ENCODE data around the gene ZNF77. TPM values are rescaled to one million over a fixed set of nuclear protein-coding genes. Genes with fewer than 3 reads are reported as not detected.

Gene ZNF77
- polyA plus RNA-seq, 3 donors: 0.30 to 2.7 (median 1.0) TPM

- Histone ChIP-seq H3K36me3 (replicated peaks in 1 of 2; ENCODE audit: control insufficient read depth in 1 of 2, insufficient read depth in 2 of 2, low read length in 2 of 2) (no peaks in the 10 kb centered on the region), H3K9me3 (replicated peaks in 1 of 2; ENCODE audit: control insufficient read depth in 1 of 2, insufficient read depth in 1 of 2, low read length in 2 of 2) (peaks cover 0 to under 1% of the 10 kb centered on the region in 2 donors), H3K4me2 (replicated peaks; ENCODE audit: extremely low read depth, low read length, poor library complexity, severe bottlenecking) (no peak overlapping the region), H3K9ac (ENCODE audit: insufficient read depth, low read length, poor library complexity, severe bottlenecking) (no peak overlapping the region), H3K4me1 (ENCODE audit: control insufficient read depth in 1 of 2, insufficient read depth in 2 of 2, low read length in 2 of 2) (peaks cover 0 to 3% of the 10 kb centered on the region in 2 donors), H3K27me3 (ENCODE audit: control insufficient read depth in 2 of 2, insufficient read depth in 2 of 2, low read length in 2 of 2) (no peaks in the 10 kb centered on the region), H3K4me3 (replicated peaks in 1 of 3; ENCODE audit: low read depth in 2 of 3, low read length in 3 of 3) (no peak overlapping the region), H3K27ac (ENCODE audit: low read depth in 1 of 2, low read length in 2 of 2) (no peak overlapping the region), H3K79me2 (ENCODE audit: insufficient read depth, low read length) (no peaks in the 10 kb centered on the region), H2AFZ (ENCODE audit: insufficient read depth, low read depth, low read length, poor library complexity, severe bottlenecking) (no peak overlapping the region), H4K20me1 (ENCODE audit: insufficient read depth, low read length) (no peaks in the 10 kb centered on the region)
- no peak for DNase-seq
- H3K9me3 Mint-ChIP-seq: peaks cover 0 to 7% (median 4%) of the 10 kb centered on the region in 7 donors
- peaks cover 5 to 13% (median 8%) of the 10 kb centered on the region in 3 donors for H3K27me3 Mint-ChIP-seq (ENCODE audit: low read depth in 3 of 3)
- no peak overlapping the region for H3K27ac Mint-ChIP-seq
- peaks cover 4% of the 10 kb centered on the region for H3K4me1 Mint-ChIP-seq
- intact Hi-C loops (cut with micrococcal nuclease): loop anchor here in 1 of 2 donors (5.0 kb wide), 1 partner anchor 142 kb away; no protein-coding TSS in a partner anchor
- TF ChIP-seq, protein P1, sequence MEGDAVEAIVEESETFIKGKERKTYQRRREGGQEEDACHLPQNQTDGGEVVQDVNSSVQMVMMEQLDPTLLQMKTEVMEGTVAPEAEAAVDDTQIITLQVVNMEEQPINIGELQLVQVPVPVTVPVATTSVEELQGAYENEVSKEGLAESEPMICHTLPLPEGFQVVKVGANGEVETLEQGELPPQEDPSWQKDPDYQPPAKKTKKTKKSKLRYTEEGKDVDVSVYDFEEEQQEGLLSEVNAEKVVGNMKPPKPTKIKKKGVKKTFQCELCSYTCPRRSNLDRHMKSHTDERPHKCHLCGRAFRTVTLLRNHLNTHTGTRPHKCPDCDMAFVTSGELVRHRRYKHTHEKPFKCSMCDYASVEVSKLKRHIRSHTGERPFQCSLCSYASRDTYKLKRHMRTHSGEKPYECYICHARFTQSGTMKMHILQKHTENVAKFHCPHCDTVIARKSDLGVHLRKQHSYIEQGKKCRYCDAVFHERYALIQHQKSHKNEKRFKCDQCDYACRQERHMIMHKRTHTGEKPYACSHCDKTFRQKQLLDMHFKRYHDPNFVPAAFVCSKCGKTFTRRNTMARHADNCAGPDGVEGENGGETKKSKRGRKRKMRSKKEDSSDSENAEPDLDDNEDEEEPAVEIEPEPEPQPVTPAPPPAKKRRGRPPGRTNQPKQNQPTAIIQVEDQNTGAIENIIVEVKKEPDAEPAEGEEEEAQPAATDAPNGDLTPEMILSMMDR (IDR thresholded peaks at IDR 0.05): no peak
- WGBS (ENCODE audit: insufficient coverage): 96% methylated on average over 7 of the region's 12 CpGs
- no peaks in the 10 kb centered on the region for H3K36me3 Mint-ChIP-seq
- H3K4me3 Mint-ChIP-seq: no peak overlapping the region
Measured at GRCh38 chr19:2960120-2960519, 15.3 kb upstream of the ZNF77 start.

DNA sequence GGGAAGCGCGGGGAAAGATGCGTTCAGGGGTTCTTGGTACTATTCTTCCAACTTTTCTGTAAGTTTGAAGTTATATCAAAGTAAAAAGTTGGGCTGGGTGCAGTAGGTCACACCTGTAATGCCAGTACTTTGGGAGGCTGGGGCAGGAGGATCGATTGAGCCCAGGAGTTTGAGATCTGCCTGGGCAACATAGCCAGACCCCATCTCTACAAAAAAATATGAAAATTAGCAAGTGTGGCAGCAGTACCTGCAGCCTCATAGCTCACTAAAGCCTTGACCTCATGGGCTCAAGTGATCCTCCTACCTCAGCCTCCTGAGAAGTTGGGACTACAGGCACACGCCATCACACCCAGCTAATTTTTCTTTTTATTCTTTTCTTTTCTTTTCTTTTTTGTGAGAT is 12.4 kb upstream of the ZNF77 start:
- Mint-ChIP-seq H3K4me1 (peaks cover 4% of the 10 kb centered on the region), H3K9me3 (peaks cover 0 to 2% (median 0%) of the 10 kb centered on the region in 7 donors), H3K36me3 (no peaks in the 10 kb centered on the region), H3K27ac (no peak overlapping the region), H3K27me3 (ENCODE audit: low read depth in 3 of 3) (peaks cover 2 to 11% (median 8%) of the 10 kb centered on the region in 3 donors), H3K4me3 (no peak overlapping the region)
- intact Hi-C loops (cut with micrococcal nuclease): loop anchor here in 1 of 2 donors (10.0 kb wide), 1 partner anchor 148 kb away; no protein-coding TSS in a partner anchor
- WGBS (ENCODE audit: insufficient coverage): no CpG with 5 or more reads among the region's 5 CpGs
- Histone ChIP-seq H3K4me3 (replicated peaks in 1 of 3; ENCODE audit: low read depth in 2 of 3, low read length in 3 of 3) (no peak overlapping the region), H3K9ac (ENCODE audit: insufficient read depth, low read length, poor library complexity, severe bottlenecking) (no peak overlapping the region), H3K79me2 (ENCODE audit: insufficient read depth, low read length) (no peaks in the 10 kb centered on the region), H2AFZ (ENCODE audit: insufficient read depth, low read depth, low read length, poor library complexity, severe bottlenecking) (no peak overlapping the region), H3K9me3 (replicated peaks in 1 of 2; ENCODE audit: control insufficient read depth in 1 of 2, insufficient read depth in 1 of 2, low read length in 2 of 2) (no peaks in the 10 kb centered on the region), H3K27me3 (ENCODE audit: control insufficient read depth in 2 of 2, insufficient read depth in 2 of 2, low read length in 2 of 2) (no peaks in the 10 kb centered on the region), H4K20me1 (ENCODE audit: insufficient read depth, low read length) (no peaks in the 10 kb centered on the region), H3K4me2 (replicated peaks; ENCODE audit: extremely low read depth, low read length, poor library complexity, severe bottlenecking) (no peak overlapping the region), H3K4me1 (ENCODE audit: control insufficient read depth in 1 of 2, insufficient read depth in 2 of 2, low read length in 2 of 2) (peaks cover 0 to under 1% of the 10 kb centered on the region in 2 donors), H3K27ac (ENCODE audit: low read depth in 1 of 2, low read length in 2 of 2) (no peak overlapping the region), H3K36me3 (replicated peaks in 1 of 2; ENCODE audit: control insufficient read depth in 1 of 2, insufficient read depth in 2 of 2, low read length in 2 of 2) (no peaks in the 10 kb centered on the region)
- TF ChIP-seq, protein P1 (IDR thresholded peaks at IDR 0.05): no peak
- DNase-seq: no peak

Measured in CD14-positive monocyte (primary cell).